ENCODE results near the gene LAMC2.

LAMC2 gene

GRCh38 chr1:183139281-183139942 lies 46.7 kb upstream of the LAMC2 start:
- no peaks in the 10 kb centered on the region for H3K79me2 ChIP-seq (ENCODE audit: insufficient read depth, low read length)
- H2AFZ ChIP-seq (ENCODE audit: low read depth, low read length) = no peak overlapping the region
- no peak for DNase-seq
- no peak overlapping the region for H3K4me3 ChIP-seq (ENCODE audit: low read depth in 1 of 2, low read length in 2 of 2)
- H3K36me3 ChIP-seq (ENCODE audit: insufficient read depth, low read length) = no peaks in the 10 kb centered on the region
- no peaks in the 10 kb centered on the region for H4K20me1 ChIP-seq (ENCODE audit: insufficient read depth, low read length)
- TF ChIP-seq, protein P1, sequence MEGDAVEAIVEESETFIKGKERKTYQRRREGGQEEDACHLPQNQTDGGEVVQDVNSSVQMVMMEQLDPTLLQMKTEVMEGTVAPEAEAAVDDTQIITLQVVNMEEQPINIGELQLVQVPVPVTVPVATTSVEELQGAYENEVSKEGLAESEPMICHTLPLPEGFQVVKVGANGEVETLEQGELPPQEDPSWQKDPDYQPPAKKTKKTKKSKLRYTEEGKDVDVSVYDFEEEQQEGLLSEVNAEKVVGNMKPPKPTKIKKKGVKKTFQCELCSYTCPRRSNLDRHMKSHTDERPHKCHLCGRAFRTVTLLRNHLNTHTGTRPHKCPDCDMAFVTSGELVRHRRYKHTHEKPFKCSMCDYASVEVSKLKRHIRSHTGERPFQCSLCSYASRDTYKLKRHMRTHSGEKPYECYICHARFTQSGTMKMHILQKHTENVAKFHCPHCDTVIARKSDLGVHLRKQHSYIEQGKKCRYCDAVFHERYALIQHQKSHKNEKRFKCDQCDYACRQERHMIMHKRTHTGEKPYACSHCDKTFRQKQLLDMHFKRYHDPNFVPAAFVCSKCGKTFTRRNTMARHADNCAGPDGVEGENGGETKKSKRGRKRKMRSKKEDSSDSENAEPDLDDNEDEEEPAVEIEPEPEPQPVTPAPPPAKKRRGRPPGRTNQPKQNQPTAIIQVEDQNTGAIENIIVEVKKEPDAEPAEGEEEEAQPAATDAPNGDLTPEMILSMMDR (IDR thresholded peaks at IDR 0.05; ENCODE audit: borderline replicate concordance, extremely low read depth, low read length, poor library complexity, severe bottlenecking) = no peak
- TF ChIP-seq EZH2 (IDR thresholded peaks at IDR 0.05; ENCODE audit: borderline replicate concordance, low read depth, low read length, severe bottlenecking) = no peak
- no peak overlapping the region for H3K4me2 ChIP-seq (ENCODE audit: insufficient read depth, low read length)
- no peak overlapping the region for H3K9ac ChIP-seq (ENCODE audit: low read depth, low read length)
- H3K27ac ChIP-seq (ENCODE audit: low read length) = no peak overlapping the region
- peaks cover 16% of the 10 kb centered on the region for H3K4me1 ChIP-seq (ENCODE audit: insufficient read depth, low read length)
- no peak for ATAC-seq (ENCODE audit: insufficient read depth, low read depth)
- H3K9me3 ChIP-seq (ENCODE audit: insufficient read depth, low read length, severe bottlenecking) = no peaks in the 10 kb centered on the region
- H3K27me3 ChIP-seq (ENCODE audit: insufficient read depth, low read length, poor library complexity) = no peaks in the 10 kb centered on the region

GRCh38 chr1:183140633-183141032 lies 45.4 kb upstream of the LAMC2 start:
- Histone ChIP-seq H3K36me3 (ENCODE audit: insufficient read depth, low read length) (no peaks in the 10 kb centered on the region), H3K4me2 (ENCODE audit: insufficient read depth, low read length) (no peak overlapping the region), H2AFZ (ENCODE audit: low read depth, low read length) (no peak overlapping the region), H3K4me1 (ENCODE audit: insufficient read depth, low read length) (peaks cover 25% of the 10 kb centered on the region), H3K27me3 (ENCODE audit: insufficient read depth, low read length, poor library complexity) (no peaks in the 10 kb centered on the region), H3K4me3 (ENCODE audit: low read depth in 1 of 2, low read length in 2 of 2) (no peak overlapping the region), H3K9me3 (ENCODE audit: insufficient read depth, low read length, severe bottlenecking) (no peaks in the 10 kb centered on the region), H3K79me2 (ENCODE audit: insufficient read depth, low read length) (no peaks in the 10 kb centered on the region), H3K27ac (ENCODE audit: low read length) (no peak overlapping the region), H3K9ac (ENCODE audit: low read depth, low read length) (no peak overlapping the region), H4K20me1 (ENCODE audit: insufficient read depth, low read length) (no peaks in the 10 kb centered on the region)
- DNase-seq (no peak), ATAC-seq (ENCODE audit: insufficient read depth, low read depth) (no peak)
- TF ChIP-seq, protein P1 (IDR thresholded peaks at IDR 0.05; ENCODE audit: borderline replicate concordance, extremely low read depth, low read length, poor library complexity, severe bottlenecking) = no peak
- TF ChIP-seq EZH2 (IDR thresholded peaks at IDR 0.05; ENCODE audit: borderline replicate concordance, low read depth, low read length, severe bottlenecking) = no peak

DNA sequence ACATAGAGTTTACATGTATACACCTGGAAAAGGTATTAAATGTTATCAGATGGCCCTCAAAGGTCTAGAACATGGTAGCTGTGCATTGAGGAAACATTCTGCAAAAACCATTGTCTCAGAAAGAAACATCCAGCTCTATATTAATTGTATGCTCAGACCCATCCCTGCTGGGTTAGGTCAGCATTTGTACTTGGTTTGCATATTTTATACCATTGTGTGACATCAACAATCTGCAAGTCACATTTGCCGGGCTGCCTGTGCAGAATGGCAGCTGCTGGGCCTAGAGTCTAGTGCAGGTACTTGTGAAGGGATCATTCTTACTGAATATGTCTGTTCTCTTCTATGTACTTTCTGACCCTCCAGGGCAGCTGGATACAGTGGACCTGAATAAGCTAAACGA lies 43.9 kb upstream of the LAMC2 start:
- TF ChIP-seq, protein P1 (IDR thresholded peaks at IDR 0.05; ENCODE audit: borderline replicate concordance, extremely low read depth, low read length, poor library complexity, severe bottlenecking) = no peak
- TF ChIP-seq EZH2 (IDR thresholded peaks at IDR 0.05; ENCODE audit: borderline replicate concordance, low read depth, low read length, severe bottlenecking) = no peak
- no peaks in the 10 kb centered on the region for H3K79me2 ChIP-seq (ENCODE audit: insufficient read depth, low read length)

More for the DNA sequence above, 43.9 kb upstream of the LAMC2 start:
- Histone ChIP-seq H3K4me1 (ENCODE audit: insufficient read depth, low read length) (peaks cover 25% of the 10 kb centered on the region), H3K4me2 (ENCODE audit: insufficient read depth, low read length) (no peak overlapping the region), H3K9me3 (ENCODE audit: insufficient read depth, low read length, severe bottlenecking) (no peaks in the 10 kb centered on the region), H3K9ac (ENCODE audit: low read depth, low read length) (no peak overlapping the region), H2AFZ (ENCODE audit: low read depth, low read length) (no peak overlapping the region), H3K27me3 (ENCODE audit: insufficient read depth, low read length, poor library complexity) (no peaks in the 10 kb centered on the region), H4K20me1 (ENCODE audit: insufficient read depth, low read length) (no peaks in the 10 kb centered on the region), H3K4me3 (ENCODE audit: low read depth in 1 of 2, low read length in 2 of 2) (no peak overlapping the region), H3K27ac (ENCODE audit: low read length) (no peak overlapping the region), H3K36me3 (ENCODE audit: insufficient read depth, low read length) (no peaks in the 10 kb centered on the region)
- no peak for DNase-seq
- no peak for ATAC-seq (ENCODE audit: insufficient read depth, low read depth)
